ENCODE data around the gene KPTN. TPM values are rescaled to one million over a fixed set of nuclear protein-coding genes. Genes with fewer than 3 reads are reported as not detected.

KPTN gene
- total and polyA plus RNA-seq, 4 donors: 2.3 to 6.0 (median 4.0) TPM

DNA sequence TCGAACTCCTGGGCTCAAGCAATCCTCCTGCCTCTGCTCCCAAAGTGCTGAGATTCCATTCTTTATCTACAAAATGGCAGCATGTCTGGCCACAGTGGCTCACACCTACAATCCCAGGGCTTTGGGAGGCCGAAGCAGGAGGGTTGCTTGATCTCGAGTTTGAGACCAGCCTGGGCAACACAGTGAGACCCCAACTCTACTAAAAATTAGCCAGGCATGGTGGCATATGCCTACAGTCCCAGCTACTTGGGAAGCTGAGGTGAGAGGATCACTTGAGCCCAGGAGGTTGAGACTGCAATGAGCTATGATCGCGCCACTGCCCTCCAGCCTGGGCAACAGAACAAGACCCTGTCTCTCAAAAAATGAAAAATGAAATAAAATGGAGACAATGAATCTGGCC lies 24.7 kb upstream of the KPTN start:
- Histone ChIP-seq H3K9ac (ENCODE audit: low read depth in 1 of 2, low read length in 2 of 2) (no peak overlapping the region), H3K4me1 (ENCODE audit: control insufficient read depth in 4 of 4, insufficient read depth in 4 of 4, low read length in 3 of 4) (peaks cover 25 to 80% (median 63%) of the 10 kb centered on the region in 4 donors), H3K9me3 (ENCODE audit: control insufficient read depth in 4 of 4, low read length in 3 of 4) (no peaks in the 10 kb centered on the region), H3K36me3 (ENCODE audit: control insufficient read depth in 4 of 4, insufficient read depth in 3 of 4, low read depth in 1 of 4, low read length in 3 of 4) (peaks cover 0 to 6% (median 4%) of the 10 kb centered on the region in 4 donors), H3K4me3 (ENCODE audit: low read depth in 1 of 3, low read length in 3 of 3) (no peak overlapping the region), H3K27ac (ENCODE audit: low read depth in 1 of 2, low read length in 2 of 2) (no peak overlapping the region), H3K27me3 (ENCODE audit: control insufficient read depth in 4 of 4, insufficient read depth in 4 of 4, low read length in 3 of 4) (no peaks in the 10 kb centered on the region)
- WGBS: 98% methylated on average over 5 of the region's 5 CpGs
- no peak for DNase-seq (ENCODE audit: low spot score)
- TF ChIP-seq TAF1 (conservative IDR thresholded peaks at IDR 0.05) (no peak), NR2F2 (IDR thresholded peaks at IDR 0.05) (no peak)
- TF ChIP-seq, protein P1, sequence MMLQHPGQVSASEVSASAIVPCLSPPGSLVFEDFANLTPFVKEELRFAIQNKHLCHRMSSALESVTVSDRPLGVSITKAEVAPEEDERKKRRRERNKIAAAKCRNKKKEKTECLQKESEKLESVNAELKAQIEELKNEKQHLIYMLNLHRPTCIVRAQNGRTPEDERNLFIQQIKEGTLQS (IDR thresholded peaks at IDR 0.05): no peak
- TF ChIP-seq, protein P2, sequence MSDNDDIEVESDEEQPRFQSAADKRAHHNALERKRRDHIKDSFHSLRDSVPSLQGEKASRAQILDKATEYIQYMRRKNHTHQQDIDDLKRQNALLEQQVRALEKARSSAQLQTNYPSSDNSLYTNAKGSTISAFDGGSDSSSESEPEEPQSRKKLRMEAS (IDR thresholded peaks at IDR 0.05): no peak

DNA sequence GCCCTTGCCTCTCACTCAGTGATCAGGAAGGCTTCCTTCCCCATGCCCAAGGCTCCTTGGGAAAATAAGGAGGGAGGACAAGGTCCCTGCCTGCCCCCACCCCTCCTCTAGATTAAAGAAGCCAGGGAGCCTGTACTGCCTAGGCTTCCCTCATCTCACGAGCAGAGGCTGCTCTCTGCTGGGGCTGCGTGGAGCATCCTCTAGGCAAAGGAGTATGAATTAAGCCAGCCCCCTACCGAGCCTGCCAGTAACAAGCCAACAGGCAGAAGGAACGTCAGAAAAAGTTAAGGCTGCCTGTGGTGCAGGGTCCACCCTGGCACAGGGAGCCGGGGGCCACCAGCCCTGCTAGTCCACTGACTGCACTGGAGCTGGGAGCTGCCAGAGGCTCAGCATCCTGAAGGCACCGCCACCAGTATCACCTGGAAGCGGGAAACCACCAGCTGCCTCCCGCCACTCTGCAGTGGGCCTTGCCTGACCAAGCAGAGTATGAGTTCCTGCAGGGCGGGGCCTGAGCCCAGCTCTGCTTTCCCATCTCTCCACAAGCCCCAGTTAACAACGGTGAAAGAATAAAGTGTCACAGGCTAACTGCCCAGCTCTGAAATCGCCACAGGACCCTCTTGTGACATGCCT lies 24.0 kb upstream of the KPTN start:
- Histone ChIP-seq H3K36me3 (ENCODE audit: control insufficient read depth in 4 of 4, insufficient read depth in 3 of 4, low read depth in 1 of 4, low read length in 3 of 4) (peaks cover 0 to 13% (median 10%) of the 10 kb centered on the region in 4 donors), H3K9ac (ENCODE audit: low read depth in 1 of 2, low read length in 2 of 2) (no peak overlapping the region), H3K9me3 (ENCODE audit: control insufficient read depth in 4 of 4, low read length in 3 of 4) (no peaks in the 10 kb centered on the region), H3K4me3 (ENCODE audit: low read depth in 1 of 3, low read length in 3 of 3) (no peak overlapping the region), H3K27me3 (ENCODE audit: control insufficient read depth in 4 of 4, insufficient read depth in 4 of 4, low read length in 3 of 4) (no peaks in the 10 kb centered on the region), H3K4me1 (ENCODE audit: control insufficient read depth in 4 of 4, insufficient read depth in 4 of 4, low read length in 3 of 4) (peaks cover 24 to 73% (median 58%) of the 10 kb centered on the region in 4 donors), H3K27ac (ENCODE audit: low read depth in 1 of 2, low read length in 2 of 2) (no peak overlapping the region)
- 86% methylated on average over 11 of the region's 11 CpGs for WGBS
- DNase-seq (ENCODE audit: low spot score): no peak
- TF ChIP-seq TAF1 (conservative IDR thresholded peaks at IDR 0.05) (no peak), FOXA2 (IDR thresholded peaks at IDR 0.05) (no peak), YY1 (IDR thresholded peaks at IDR 0.05) (no peak)

DNA sequence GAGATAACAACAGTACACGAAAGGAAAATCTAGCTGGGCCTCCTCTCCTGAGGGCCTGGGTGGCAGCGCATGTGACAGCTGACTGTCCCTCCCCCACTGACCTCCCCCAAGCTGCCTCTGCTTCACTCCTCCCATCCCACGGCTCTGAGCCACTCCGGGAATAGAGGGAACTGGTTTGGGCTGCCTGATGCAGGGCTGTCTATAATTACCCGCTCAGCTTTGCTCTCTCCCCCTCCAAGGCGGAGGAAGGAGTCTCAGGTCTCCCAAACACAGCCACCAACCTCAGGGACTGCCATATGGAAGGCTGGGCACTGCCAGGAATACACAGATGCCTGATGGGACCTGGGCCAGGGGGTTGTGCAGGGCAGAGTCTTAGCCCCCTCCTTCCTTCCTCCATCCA lies 23.0 kb upstream of the KPTN start:
- Histone ChIP-seq H3K4me1 (ENCODE audit: control insufficient read depth in 4 of 4, insufficient read depth in 4 of 4, low read length in 3 of 4) (peaks cover 24 to 63% (median 50%) of the 10 kb centered on the region in 4 donors), H3K36me3 (ENCODE audit: control insufficient read depth in 4 of 4, insufficient read depth in 3 of 4, low read depth in 1 of 4, low read length in 3 of 4) (peaks cover 0 to 20% (median 18%) of the 10 kb centered on the region in 4 donors), H3K4me3 (ENCODE audit: low read depth in 1 of 3, low read length in 3 of 3) (no peak overlapping the region), H3K27ac (ENCODE audit: low read depth in 1 of 2, low read length in 2 of 2) (no peak overlapping the region), H3K27me3 (ENCODE audit: control insufficient read depth in 4 of 4, insufficient read depth in 4 of 4, low read length in 3 of 4) (no peaks in the 10 kb centered on the region), H3K9me3 (ENCODE audit: control insufficient read depth in 4 of 4, low read length in 3 of 4) (no peaks in the 10 kb centered on the region), H3K9ac (ENCODE audit: low read depth in 1 of 2, low read length in 2 of 2) (no peak overlapping the region)
- DNase-seq (ENCODE audit: low spot score): no peak
- TF ChIP-seq FOXA2 (IDR thresholded peaks at IDR 0.05) (no peak), GABPA (IDR thresholded peaks at IDR 0.05 in 1 of 2, conservative IDR thresholded peaks at IDR 0.05 in 1 of 2) (no peak), HNF4G (IDR thresholded peaks at IDR 0.05) (no peak), NR2F2 (IDR thresholded peaks at IDR 0.05) (no peak), RAD21 (IDR thresholded peaks at IDR 0.05) (no peak), TAF1 (conservative IDR thresholded peaks at IDR 0.05) (no peak), YY1 (IDR thresholded peaks at IDR 0.05) (no peak), HNF4A (conservative IDR thresholded peaks at IDR 0.05) (no peak), FOXA1 (IDR thresholded peaks at IDR 0.05) (no peak)
- TF ChIP-seq, protein P2 (IDR thresholded peaks at IDR 0.05): no peak
- TF ChIP-seq, protein P3, sequence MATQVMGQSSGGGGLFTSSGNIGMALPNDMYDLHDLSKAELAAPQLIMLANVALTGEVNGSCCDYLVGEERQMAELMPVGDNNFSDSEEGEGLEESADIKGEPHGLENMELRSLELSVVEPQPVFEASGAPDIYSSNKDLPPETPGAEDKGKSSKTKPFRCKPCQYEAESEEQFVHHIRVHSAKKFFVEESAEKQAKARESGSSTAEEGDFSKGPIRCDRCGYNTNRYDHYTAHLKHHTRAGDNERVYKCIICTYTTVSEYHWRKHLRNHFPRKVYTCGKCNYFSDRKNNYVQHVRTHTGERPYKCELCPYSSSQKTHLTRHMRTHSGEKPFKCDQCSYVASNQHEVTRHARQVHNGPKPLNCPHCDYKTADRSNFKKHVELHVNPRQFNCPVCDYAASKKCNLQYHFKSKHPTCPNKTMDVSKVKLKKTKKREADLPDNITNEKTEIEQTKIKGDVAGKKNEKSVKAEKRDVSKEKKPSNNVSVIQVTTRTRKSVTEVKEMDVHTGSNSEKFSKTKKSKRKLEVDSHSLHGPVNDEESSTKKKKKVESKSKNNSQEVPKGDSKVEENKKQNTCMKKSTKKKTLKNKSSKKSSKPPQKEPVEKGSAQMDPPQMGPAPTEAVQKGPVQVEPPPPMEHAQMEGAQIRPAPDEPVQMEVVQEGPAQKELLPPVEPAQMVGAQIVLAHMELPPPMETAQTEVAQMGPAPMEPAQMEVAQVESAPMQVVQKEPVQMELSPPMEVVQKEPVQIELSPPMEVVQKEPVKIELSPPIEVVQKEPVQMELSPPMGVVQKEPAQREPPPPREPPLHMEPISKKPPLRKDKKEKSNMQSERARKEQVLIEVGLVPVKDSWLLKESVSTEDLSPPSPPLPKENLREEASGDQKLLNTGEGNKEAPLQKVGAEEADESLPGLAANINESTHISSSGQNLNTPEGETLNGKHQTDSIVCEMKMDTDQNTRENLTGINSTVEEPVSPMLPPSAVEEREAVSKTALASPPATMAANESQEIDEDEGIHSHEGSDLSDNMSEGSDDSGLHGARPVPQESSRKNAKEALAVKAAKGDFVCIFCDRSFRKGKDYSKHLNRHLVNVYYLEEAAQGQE (IDR thresholded peaks at IDR 0.05): no peak
- TF ChIP-seq, protein P4, sequence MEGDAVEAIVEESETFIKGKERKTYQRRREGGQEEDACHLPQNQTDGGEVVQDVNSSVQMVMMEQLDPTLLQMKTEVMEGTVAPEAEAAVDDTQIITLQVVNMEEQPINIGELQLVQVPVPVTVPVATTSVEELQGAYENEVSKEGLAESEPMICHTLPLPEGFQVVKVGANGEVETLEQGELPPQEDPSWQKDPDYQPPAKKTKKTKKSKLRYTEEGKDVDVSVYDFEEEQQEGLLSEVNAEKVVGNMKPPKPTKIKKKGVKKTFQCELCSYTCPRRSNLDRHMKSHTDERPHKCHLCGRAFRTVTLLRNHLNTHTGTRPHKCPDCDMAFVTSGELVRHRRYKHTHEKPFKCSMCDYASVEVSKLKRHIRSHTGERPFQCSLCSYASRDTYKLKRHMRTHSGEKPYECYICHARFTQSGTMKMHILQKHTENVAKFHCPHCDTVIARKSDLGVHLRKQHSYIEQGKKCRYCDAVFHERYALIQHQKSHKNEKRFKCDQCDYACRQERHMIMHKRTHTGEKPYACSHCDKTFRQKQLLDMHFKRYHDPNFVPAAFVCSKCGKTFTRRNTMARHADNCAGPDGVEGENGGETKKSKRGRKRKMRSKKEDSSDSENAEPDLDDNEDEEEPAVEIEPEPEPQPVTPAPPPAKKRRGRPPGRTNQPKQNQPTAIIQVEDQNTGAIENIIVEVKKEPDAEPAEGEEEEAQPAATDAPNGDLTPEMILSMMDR (IDR thresholded peaks at IDR 0.05; ENCODE audit: low read depth, low read length, missing input control): no peak
- 65% methylated on average over 6 of the region's 6 CpGs for WGBS

Data from liver (tissue), 9 donors.